CD4-positive, alpha-beta T cell treated with Interleukin-1 beta for 1 hour (primary cell): ENCODE measurements around the gene PRPF4.
A peak's percentile ranks its signal among the peaks of the same experiment; 100 is the strongest.

ENCODE experiments used
- DNase-seq, 2 donors: peaks; one replicate each; pipeline ENCODE4 v3.0.0-alpha.2; 2020 to 2022

PRPF4 gene

GRCh38 chr9:113315231-113315630 is 39.8 kb downstream of the PRPF4 start:
- no peak for DNase-seq

GRCh38 chr9:113316030-113316429 is 40.6 kb downstream of the PRPF4 start:
- no peak for DNase-seq

GRCh38 chr9:113317777-113318176 is 42.3 kb downstream of the PRPF4 start:
- no peak for DNase-seq

- no peak for DNase-seq
Observed at GRCh38 chr9:113319054-113319453, 43.6 kb downstream of the PRPF4 start.

GRCh38 chr9:113320051-113320450 is 44.6 kb downstream of the PRPF4 start:
- DNase-seq: no peak

- no peak for DNase-seq
Observed at GRCh38 chr9:113322671-113323070, 47.2 kb downstream of the PRPF4 start.

DNA sequence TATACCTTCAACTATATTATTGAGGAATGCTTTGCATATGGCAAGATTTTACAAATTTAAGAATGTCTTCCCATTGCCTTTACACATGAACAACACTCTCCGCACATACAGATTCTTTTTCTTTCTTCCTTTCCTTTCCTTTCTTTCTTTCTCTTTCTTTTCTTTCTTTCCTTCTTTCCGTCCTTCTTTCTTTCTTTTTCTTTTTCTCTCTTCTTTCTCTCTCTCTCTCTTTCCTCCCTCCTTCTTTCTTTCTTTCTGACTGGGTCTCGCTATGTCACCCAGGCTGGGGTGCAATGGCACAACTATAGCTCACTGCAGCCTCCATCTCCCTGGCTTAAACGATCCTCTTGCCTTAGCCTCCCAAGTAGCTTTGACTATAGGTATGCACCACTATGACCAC is 50.8 kb downstream of the PRPF4 start:
- no peak for DNase-seq

GRCh38 chr9:113328045-113328782 is 52.8 kb downstream of the PRPF4 start:
- no peak for DNase-seq

GRCh38 chr9:113331780-113332179 is 56.3 kb downstream of the PRPF4 start:
- DNase-seq: no peak

DNA sequence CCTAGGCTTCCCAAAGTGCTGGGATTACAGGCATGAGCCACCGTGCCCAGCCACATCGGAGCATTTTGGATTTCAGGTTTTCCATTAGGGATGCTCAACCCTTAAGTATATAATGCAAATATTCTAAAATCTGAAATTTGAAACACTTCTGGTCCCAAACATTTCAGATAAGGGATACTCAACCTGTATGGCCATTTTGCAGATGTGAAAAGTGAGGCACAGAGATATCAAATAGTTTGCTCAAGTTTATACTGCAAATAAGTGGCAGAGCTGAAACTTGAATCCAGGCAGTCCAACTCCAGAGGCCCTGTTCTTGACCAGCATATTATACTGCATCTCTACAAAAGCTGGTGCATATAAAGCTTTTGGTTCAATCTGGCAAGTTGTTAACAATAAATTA is 62.3 kb downstream of the PRPF4 start:
- DNase-seq: no peak

- peak; percentile 78 to 79 for DNase-seq
Observed at GRCh38 chr9:113340011-113340699, 64.7 kb downstream of the PRPF4 start, which contains the start of gene WDR31. TSS of gene WDR31 (minus strand) at chr9:113340275. CDS start at chr9:113332022, 8,253 bp downstream.

DNA sequence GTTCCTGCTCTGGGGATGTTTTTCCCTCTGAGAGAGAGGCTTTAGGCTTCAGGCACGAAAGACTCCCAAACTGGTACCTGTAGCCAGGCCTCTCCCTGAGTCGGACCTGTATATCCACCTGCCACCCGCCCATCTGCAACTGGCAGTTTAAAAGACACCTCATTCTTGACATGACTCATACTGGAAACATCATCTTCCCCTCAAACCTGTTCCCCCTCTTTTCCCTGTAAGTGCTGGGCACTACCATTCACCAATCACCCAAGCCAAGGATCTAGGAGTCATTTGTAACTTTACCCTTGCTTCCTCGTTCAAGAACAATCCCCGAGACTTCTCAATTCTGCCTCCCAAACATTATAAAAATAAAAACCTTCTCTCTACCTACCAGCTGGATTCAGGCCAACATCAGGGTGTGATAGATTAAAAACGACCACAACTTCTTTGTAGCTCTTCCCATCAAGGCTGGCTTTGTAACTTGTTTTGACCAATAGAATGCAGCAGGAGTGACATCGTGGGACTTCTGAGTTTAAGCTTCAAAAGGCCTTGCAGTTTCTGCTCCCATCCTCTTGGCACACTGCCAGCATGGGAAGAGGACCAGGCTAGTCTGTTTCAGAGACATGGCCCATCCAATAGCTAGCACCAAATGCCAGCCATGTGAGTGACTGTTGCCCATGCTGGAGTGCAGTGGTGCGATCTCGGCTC is 66.4 kb downstream of the PRPF4 start:
- no peak for DNase-seq
